ENCODE data around the gene PPP5C. TPM values are rescaled to one million over a fixed set of nuclear protein-coding genes. Genes with fewer than 3 reads are reported as not detected.

PPP5C gene
- polyA plus RNA-seq, 1 donor from 2014 or later: 99.3 TPM

GRCh38 chr19:46317339-46317738, 29.5 kb upstream of the PPP5C start:
- TF ChIP-seq EP300 (conservative IDR thresholded peaks at IDR 0.05; ENCODE audit: poor library complexity, severe bottlenecking): no peak
- no peak for TF ChIP-seq TAF1 (IDR thresholded peaks at IDR 0.05; ENCODE audit: low read depth)
- TF ChIP-seq RAD21 (conservative IDR thresholded peaks at IDR 0.05): no peak
- no peak for TF ChIP-seq CTCF (IDR thresholded peaks at IDR 0.05; ENCODE audit: poor library complexity, severe bottlenecking)
- no peak for TF ChIP-seq MXI1 (conservative IDR thresholded peaks at IDR 0.05; ENCODE audit: poor library complexity, severe bottlenecking)
- TF ChIP-seq EZH2 (IDR thresholded peaks at IDR 0.05; ENCODE audit: borderline replicate concordance, insufficient read depth, low read length, poor library complexity, severe bottlenecking): no peak
- TF ChIP-seq SMC3 (conservative IDR thresholded peaks at IDR 0.05; ENCODE audit: poor library complexity): no peak
- no peak for TF ChIP-seq REST (IDR thresholded peaks at IDR 0.05; ENCODE audit: borderline replicate concordance)
- TF ChIP-seq POLR2AphosphoS5 (IDR thresholded peaks at IDR 0.05): no peak
- no peak overlapping the region for H3K4me2 ChIP-seq (ENCODE audit: low read length)
- H3K9ac ChIP-seq (ENCODE audit: low read length): no peak overlapping the region
- H3K9me2 ChIP-seq (ENCODE audit: insufficient read depth, low read length): no peaks in the 10 kb centered on the region
- H4K20me1 ChIP-seq (ENCODE audit: insufficient read depth): no peaks in the 10 kb centered on the region
- no peaks in the 10 kb centered on the region for H3F3A ChIP-seq (ENCODE audit: insufficient read depth, low read length, poor library complexity, severe bottlenecking)
- H2AFZ ChIP-seq (ENCODE audit: low read depth, low read length): no peak overlapping the region
- H3K27me3 ChIP-seq (ENCODE audit: insufficient read depth, low read depth, low read length): no peaks in the 10 kb centered on the region
- no peaks in the 10 kb centered on the region for H3K9me3 ChIP-seq (ENCODE audit: low read length)
- H3K79me2 ChIP-seq (replicated peaks; ENCODE audit: insufficient read depth, low read length): no peaks in the 10 kb centered on the region
- no peak overlapping the region for H3K4me3 ChIP-seq (ENCODE audit: low read length)
- H3K27ac ChIP-seq (ENCODE audit: low read length): no peak overlapping the region
- no peaks in the 10 kb centered on the region for H3K36me3 ChIP-seq (ENCODE audit: insufficient read depth, low read length)

- H3K4me2 ChIP-seq (ENCODE audit: low read length): no peak overlapping the region
- no peak for TF ChIP-seq EZH2 (IDR thresholded peaks at IDR 0.05; ENCODE audit: borderline replicate concordance, insufficient read depth, low read length, poor library complexity, severe bottlenecking)
- no peak for TF ChIP-seq SMC3 (conservative IDR thresholded peaks at IDR 0.05; ENCODE audit: poor library complexity)
- no peak for TF ChIP-seq EP300 (conservative IDR thresholded peaks at IDR 0.05; ENCODE audit: poor library complexity, severe bottlenecking)
- no peak for TF ChIP-seq RAD21 (conservative IDR thresholded peaks at IDR 0.05)
- TF ChIP-seq REST (IDR thresholded peaks at IDR 0.05; ENCODE audit: borderline replicate concordance): no peak
- H3K36me3 ChIP-seq (ENCODE audit: insufficient read depth, low read length): no peaks in the 10 kb centered on the region
- H3K27me3 ChIP-seq (ENCODE audit: insufficient read depth, low read depth, low read length): no peaks in the 10 kb centered on the region
- no peaks in the 10 kb centered on the region for H3F3A ChIP-seq (ENCODE audit: insufficient read depth, low read length, poor library complexity, severe bottlenecking)
- no peak overlapping the region for H2AFZ ChIP-seq (ENCODE audit: low read depth, low read length)
- no peaks in the 10 kb centered on the region for H3K9me2 ChIP-seq (ENCODE audit: insufficient read depth, low read length)
- no peak overlapping the region for H3K4me3 ChIP-seq (ENCODE audit: low read length)
- H4K20me1 ChIP-seq (ENCODE audit: insufficient read depth): no peaks in the 10 kb centered on the region
- no peak overlapping the region for H3K9ac ChIP-seq (ENCODE audit: low read length)
- no peak overlapping the region for H3K27ac ChIP-seq (ENCODE audit: low read length)
- H3K9me3 ChIP-seq (ENCODE audit: low read length): no peaks in the 10 kb centered on the region
- no peaks in the 10 kb centered on the region for H3K79me2 ChIP-seq (replicated peaks; ENCODE audit: insufficient read depth, low read length)
Measured at GRCh38 chr19:46319613-46320012, 27.3 kb upstream of the PPP5C start.
